HG03060 (cell line): Measurements from ENCODE around the gene FGD1.

Experiments
- ATAC-seq: cut with Tn5 transposase; IDR thresholded peaks from one replicate; pipeline ENCODE4 v1.9.1; 2021; ENCODE audit warnings: low read depth, moderate number of reproducible peaks; ENCODE audit not compliant: unreplicated experiment

FGD1 gene

DNA sequence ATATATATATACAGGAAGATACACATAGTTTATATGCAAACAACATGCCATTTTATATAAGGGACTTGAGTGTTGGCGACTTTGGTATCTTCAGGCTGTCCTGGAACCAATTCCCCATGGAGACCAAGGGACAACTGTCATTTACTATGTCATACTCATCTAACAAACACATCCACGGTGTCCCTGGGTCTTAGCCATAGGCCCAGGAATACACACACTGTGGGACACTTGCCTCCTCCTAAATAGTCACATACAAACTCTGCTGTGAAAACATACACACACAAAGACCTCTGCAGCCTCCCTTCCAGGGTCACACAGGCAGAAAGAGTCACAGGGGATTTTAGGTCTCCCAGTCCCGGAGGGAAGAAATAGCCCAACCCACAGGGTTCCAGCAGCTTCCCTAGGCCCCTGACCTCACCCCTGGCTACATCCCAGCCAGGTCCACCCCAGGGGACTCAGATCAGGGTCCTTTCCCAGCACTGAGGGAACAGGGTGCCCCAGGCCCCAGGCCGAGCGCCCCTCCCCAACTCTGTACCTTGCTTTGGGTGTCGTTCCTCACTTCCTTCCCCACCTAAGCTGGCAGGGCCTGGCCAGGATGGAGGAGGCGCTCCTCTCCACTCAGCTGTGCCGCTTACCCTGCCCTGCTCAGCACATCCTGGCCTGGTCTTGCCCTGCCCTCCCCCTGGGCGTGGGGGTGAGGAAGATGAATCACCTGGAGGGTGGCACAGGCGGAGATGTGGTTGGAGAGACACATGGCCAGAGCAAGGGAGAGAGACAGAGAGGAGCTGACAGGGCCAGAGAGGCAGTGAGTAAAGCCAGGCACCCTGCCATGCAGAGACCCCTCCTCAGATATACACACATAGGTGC lies 21.8 kb downstream of the FGD1 start:
- ATAC-seq: no peak

DNA sequence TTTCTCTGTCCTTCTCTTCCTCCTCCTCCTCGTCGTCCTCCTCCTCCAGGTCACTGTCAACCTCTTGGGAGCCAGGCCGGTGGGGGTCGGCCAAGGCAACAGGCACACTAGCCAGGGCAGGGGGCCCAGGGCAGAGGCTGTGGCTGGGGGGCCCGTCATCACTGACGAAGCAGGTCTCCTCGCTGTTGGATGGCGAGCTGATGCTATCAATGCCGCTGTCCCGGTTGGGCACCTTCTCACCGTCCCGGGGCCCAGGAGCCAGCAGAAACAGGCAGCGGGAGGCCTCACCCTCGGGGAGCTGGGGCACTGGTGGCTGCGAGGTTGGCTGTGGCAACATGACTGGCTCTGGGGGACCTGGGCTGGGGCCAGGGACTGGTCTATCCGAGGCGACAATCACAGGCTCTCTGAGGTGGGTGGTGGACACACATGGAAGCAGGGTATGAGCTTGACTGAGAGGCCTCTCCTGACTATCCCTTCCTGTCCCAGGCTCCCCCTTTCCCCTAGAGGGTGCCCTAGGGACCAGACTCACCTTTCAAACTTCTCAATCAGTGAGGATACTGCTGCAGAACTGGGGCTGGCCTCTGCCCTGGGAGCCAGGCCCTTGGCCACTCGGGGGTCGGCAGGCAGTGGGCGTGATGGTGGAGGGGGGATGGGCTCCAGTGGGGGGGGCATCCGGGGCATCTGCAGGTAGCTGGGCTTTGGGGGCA lies 25.8 kb downstream of the FGD1 start:
- no peak for ATAC-seq

DNA sequence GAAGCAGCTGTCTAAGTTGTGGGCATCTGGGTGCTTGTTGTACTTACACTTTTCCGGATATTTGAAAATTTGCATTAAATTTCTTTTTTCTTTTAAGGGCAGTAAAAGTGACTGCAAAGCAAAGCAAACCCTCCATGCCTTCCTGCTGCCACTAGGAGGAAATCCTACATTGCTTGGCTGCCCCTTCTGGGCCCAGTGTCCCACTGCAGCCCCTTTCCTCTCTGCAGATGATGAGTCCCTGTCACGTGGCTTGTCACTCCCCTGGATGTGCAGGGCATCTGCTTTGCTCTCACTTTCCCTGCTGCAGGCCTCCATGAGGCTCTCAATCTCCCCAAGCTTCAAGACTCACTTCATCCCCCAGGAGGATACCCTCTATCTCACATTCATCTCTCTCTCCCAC lies 43.1 kb downstream of the FGD1 start:
- no peak for ATAC-seq

DNA sequence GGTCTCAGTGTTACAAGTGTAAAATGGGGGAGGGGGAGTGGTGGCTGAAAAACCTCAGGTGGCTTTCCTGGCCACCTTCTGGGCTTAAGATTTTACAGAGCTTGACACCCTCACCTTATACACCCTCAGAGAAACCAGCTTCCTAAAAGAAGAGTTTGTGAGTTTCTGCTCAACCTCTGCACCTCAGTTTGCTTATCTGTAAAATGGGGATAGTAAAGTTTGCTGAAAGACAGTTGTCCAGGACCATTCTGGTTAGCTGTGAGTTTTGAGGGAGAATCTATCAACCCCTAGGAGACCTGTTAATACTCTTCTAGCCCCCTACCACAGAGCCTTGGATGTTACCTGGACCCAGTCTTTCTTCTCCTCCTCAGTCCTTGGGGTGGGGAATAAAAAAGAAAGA lies 46.1 kb downstream of the FGD1 start:
- ATAC-seq: no peak

DNA sequence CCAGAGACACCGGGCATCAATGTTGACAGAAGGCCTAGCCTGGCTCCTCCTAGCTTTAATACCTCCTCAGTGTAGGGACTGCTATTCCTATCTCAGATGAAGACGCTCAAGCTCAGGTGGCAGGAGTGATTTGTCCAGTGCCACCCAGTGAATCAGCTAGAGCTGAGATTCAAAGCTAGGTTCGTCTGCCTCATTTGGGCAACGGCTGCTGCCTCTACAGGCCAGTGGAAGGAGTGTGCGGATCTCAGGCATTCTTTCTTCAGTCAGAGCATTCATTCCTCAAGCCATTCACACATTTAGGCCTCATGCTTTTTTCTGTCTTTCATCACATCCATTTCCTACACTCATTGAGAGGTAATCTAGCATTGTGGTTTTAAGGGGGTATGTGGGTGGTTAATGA lies 48.6 kb downstream of the FGD1 start:
- no peak for ATAC-seq

DNA sequence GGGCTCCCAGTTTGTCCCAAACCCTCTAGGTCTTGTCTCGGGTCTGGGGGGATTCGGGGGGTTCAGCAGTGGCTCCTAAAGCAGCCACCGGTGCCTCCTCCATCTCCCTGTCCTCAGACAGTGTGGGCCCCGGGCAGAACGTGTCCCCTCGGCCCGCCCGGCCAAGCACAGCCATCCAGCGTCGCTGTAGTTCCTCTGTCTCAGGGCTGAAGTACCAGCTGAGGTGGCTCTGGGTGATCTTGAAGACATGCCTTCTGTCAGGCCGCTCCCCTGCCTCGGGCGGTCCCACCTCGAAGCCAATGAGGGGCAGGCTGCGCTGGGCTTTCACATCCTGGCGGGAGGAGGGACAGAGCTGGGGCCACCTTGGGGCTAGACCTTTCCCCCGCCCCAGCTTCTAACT lies 50.0 kb downstream of the FGD1 start:
- ATAC-seq: no peak

DNA sequence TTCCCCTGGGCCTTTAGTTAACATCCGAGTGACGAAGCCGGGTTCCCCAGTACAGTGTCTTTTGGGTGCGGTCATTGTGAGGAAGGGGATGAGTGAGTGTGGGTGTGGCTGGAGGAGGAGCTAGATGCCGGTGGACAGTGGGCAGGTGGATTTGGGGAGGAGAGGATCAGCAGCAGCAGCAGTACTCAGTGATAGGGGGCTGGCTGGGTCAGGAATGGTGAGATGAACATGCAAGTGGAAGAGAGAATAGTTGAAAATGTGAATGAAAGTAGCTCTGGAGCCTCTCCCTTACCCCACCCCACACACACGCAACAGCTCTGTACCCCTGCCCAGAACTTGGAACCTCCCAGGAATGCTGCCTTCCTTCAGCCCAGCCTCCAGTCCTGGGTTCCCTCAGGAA lies 51.3 kb downstream of the FGD1 start:
- no peak for ATAC-seq

DNA sequence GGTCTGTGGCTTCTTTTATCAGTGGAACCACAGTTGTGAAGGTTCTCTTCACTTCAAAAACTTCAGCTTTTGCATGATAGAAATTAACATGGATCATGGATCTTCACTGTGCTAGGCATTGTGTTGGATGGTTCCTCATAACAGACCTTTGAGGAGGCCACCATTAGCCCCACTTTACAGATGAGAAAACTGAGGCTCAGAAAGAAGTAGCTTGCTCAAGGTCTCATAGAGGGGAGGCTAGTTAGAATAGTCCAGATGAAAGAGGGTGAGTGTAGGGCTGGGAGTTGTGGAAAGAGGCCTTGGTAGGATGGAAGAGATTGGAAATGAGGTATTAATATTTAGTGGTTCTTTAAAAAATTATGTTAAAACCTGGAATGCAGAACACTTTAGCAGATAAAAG lies 53.2 kb downstream of the FGD1 start:
- no peak for ATAC-seq

DNA sequence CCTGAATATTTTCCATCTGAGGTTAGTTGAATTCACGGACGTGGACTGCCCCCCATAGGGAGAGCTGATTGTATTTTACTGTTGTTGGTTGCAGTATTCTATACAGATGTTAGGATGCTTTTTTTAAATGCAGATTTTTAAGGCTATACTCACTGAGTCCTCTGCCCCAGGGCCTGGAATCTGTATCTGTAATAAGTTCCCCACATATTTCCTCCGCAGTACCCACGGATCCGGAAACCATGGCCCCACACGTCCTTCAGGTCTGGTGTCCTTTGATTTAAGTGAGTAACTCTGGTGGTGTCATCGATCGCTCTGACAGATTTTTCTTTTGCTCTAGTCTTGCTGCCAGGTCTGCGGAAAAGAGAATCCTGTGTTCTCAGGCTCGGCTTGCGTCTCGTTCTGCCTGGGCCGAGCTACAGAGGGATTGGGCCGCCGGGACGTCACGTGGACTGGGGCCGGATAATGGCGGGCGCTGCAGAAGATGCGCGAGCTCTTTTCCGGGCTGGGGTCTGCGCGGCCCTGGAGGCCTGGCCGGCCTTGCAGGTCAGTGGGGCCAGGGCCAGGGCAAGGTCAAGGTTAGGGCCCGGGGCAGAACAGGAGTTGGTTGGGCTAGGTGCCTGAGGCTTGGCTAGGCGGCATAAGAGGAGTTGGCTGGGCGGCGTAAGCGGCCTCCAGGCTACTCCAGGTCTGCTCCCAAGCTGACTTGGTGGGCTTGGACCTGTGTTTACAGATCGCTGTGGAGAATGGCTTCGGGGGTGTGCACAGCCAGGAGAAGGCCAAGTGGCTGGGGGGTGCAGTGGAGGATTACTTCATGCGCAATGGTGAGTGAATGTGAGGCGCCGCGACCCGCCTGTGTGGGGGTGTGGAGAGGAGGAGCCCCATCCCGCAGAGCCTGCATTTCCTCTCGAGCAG lies 55.8 kb downstream of the FGD1 start, which contains the start of gene TSR2:
Gene TSR2, plus strand, starts transcription at position 445 of the 912 bp plus-strand sequence. Its CDS starts 18 bp downstream, at position 463.
- peak; percentile 90 for ATAC-seq

DNA sequence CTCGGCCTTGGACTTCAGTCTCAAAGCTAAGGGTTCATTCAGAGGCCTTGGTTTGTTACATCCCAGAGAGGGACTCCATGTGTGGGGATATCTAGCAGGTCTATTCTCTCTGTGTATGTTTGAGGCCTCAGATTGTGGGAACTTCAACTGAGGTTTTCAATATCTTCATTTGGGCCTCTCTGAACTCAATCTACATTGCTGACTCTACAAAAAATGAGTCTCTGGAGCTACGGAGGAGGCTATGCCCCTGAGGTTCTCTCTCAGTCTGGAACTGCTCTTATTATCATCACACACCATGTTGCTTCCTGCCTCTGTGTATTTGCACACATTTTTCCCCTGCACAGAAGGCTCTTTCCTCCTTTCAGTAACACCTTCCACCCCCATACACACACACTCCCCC lies 60.9 kb downstream of the FGD1 start:
- no peak for ATAC-seq

DNA sequence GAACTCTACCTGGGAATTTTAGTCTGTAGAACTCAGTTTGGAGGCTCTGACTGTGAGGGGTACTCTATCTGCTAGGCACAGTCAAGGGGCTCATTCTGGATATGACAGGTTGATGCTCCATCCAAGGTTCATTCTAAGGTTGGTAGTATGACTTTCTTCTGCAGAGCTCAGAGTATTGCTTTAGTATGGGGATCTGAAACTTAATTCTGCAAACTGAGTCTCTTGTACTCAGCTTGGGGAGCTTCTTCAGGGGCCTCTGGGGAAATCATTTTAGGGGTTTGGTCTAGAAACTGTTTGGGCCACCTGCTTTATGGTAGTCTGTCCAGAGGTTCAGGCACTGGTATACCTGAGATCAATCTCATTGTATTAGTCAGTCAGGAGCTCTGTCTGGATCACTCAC lies 65.5 kb downstream of the FGD1 start:
- ATAC-seq: no peak

DNA sequence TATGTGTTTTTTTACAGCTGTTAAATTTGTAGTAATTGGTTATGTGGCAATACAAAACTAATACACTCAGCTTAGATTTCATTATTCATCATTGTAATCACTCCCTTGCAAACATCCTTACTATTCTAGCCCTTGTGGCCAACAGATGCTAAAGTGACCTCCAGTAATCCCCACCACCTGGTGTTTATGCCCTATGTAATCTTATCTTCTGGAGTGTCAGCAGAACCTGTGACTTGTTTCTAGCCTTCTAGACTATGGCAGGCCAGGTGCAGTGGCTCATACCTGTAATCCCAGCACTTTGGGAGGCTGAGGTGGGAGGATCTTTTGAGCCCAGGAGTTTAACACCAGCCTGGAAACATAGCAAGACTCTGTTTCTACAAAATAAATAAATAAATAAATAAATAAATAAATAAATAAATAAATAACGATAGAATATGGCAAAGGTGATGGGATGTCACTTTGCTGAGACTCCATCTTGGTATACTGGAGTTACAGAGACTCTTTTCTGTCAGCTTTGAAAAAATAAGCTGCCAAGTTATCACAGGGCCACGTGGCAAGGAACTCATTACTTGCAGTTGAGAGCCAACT lies 68.1 kb downstream of the FGD1 start:
- no peak for ATAC-seq

DNA sequence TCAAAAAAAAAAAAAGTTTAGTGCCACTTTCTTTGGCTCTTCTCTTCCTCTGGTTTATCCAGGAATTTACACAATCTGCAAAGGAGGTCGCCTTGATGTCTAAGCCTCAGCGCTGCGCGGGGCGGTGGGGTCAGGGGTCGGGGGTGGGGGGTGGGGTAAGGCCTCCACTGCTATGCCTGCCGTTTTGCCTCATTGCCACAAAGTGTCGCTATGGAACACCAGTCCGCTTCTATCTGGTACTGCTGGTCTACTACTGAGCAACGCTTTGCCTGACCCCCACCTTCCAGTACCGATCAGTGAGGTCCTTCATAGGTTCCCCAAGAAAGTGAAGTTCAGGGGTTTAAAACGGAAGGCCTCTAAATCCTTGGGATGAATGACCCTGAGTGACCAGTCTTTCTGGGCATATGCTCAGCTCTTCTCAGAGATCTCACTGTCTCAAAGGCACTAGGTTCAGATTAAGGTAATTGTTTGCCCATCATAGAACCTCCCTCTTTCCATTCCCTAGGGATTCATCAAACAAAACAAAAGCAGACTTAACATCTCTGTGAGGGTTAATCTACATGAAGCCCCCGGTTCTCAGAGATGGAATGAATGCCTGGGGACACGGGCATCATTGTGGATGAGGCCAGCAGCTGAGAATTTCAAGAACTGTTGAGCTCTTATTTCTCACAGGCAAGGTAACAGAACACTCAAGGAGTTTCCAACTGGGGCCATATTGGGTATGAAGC lies 72.7 kb downstream of the FGD1 start:
- ATAC-seq: no peak

DNA sequence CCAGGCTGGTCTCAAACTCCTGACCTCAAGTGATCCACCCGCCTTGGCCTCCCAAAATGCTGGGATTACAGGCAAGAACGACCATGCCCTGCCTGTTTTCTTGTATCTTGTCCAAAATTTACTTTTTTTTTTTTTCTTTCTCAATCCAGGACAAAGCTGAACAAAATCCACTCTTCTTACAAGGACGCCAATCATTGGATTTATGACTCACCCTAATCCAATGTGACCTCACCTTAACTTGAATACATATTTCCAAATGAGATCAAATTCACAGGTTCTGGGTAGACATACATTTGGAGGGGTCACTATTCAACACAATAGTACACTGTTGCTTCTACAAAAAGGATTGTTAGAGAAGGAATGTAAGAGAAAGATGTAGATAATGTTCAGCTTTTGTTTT lies 73.9 kb downstream of the FGD1 start:
- ATAC-seq: no peak

DNA sequence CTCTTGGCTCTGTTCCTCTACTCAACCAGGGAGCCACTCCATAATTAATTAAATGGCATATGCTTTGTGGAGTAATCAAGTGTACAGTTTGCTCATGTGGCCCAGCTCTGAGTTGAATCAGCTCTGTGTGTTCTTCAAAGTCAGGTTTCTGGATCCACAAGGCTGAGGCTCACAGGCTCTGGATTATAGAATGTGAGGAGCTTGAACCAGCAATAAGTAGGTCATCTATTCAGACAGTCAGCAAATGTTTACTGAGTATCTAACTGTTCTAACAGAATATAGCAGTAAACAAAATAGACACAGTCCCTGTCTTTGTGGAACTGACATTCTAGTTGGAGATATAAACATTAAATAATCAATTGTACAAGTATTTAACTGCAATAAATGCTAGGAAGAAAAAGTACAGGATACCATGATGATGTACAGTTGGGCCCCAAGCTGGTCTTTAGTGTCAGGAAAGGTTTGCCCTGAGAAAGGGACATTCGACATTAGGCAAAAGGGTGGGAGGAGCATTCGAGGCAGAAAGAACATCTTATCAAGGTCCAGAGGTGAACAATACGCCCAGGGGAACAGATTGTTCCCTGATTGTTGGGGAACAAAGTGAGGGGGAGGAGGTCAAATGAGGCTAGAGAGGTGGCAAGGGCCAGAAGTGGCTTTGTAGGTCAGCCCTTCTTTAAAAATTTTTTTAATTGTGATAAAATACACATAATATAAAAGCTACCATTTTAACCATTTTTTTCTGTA lies 76.3 kb downstream of the FGD1 start:
- ATAC-seq: no peak

DNA sequence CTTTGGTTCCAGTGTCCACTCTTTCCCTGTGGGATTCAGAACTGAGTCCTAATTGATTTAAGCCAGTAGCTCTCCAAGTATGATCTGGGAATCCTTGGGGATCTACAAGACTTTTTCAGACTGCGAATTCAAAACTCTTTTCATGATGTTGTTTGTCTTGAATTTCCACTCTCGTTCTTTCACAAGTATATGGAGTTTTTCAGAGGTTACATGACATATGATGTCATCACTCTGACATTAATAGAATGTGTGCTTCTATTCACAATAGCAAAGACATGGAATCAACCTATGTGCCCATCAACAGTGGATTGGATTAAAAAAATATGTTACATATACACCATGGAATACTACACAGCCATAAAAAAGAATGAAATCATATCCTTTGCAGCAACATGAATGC lies 79.1 kb downstream of the FGD1 start:
- no peak for ATAC-seq

DNA sequence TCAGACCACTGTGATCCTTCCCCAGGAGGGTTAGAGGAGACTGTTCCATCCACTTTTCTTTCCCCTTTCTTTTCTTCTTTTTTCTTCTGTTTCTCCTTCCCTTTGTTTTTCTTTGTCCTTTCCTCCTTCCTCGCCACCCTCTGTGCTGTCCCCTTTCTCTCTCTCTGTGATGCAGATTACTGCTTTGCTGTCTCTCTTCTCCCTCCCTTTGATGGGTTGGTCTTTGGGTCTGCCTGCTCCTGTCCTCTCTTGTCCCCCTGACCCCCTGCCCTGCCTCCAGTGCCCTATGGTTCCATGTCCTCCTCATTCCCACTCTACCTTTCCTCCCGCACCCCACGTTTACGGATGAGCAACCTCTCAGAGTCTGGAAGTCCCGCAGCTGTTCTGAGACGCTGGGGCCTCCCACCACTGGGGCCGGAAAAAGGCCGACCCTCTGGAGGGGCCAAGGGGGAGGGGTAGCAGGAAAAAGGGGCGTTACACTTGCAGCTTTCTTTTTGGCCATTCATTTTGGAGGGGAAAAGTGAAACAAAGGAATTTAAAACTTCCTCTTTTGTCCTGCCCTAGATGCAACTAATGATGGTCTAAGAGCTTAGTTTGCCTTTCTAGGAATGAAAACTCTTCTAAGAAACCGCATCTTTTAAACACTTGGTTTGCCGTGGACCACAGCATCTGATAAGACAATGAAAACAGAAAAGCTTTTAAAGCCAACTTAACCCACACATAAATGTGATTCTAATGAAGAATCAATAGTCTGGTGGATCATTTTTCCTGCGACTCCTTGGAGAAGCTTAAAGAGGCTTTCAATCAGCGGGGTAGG lies 80.3 kb downstream of the FGD1 start:
- no peak for ATAC-seq

DNA sequence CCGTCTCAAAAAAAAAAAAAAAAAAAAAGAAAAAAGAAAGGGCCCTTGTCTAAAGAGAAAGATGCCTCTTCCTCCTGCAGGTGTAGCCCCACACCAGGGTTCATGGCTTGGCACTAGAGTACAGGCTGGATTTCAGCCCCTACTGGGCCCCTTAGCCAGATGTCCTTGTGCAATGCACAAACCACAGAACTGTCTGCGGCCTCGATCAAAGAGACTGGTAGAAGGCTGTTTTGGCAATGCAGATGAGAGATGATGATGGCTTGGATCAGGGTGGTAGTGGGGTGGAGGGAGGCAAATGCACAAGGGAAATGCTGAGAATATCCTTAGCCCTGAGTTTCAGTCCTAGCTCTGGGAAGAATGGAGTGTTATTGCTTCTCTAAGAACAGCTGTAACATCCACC lies 82.3 kb downstream of the FGD1 start:
- no peak for ATAC-seq
